ENCODE data around the gene AMN. TPM values are rescaled to one million over a fixed set of nuclear protein-coding genes. Genes with fewer than 3 reads are reported as not detected.

Gene AMN
- 0.18 and 0.35 TPM in 2 replicates for total RNA-seq (2014; rRNA removed; shearing (Covaris generic))
- 5.6 and 6.4 TPM in 2 replicates for total RNA-seq (2022)
- Bru-seq, nascent RNA: percentile 11 among the genes with signal in this experiment
- percentile 17 among the genes with signal in this experiment for BruChase-seq, experiment 1, labeled RNA remaining after a 6-hour chase
- BruChase-seq, experiment 2, labeled RNA remaining after a 2-hour chase: percentile 16 among the genes with signal in this experiment
- long read RNA-seq, partial matches to known transcripts: 2 of 6 reads
- long read RNA-seq, other reads (novel, unspliced or antisense): 4 of 6 reads

GRCh38 chr14:102922490-102923200, at the start of gene AMN:
AMN (plus strand) TSS chr14:102922663; CDS start chr14:102922689, 26 bp downstream.
- H3K4me2 ChIP-seq (ENCODE audit: low read length): no peak within 1 kb of the TSS
- H3K27ac ChIP-seq (ENCODE audit: low read depth, low read length, poor library complexity, severe bottlenecking): no peak within 1 kb of the TSS
- H3K4me1 ChIP-seq (ENCODE audit: insufficient read depth, low read length, poor library complexity, severe bottlenecking): peaks cover 2% of the 10 kb centered on the region
- TF ChIP-seq CTCF (conservative IDR thresholded peaks at IDR 0.05; ENCODE audit: low read length) (no peak), EZH2phosphoT487 (IDR thresholded peaks at IDR 0.05; ENCODE audit: borderline replicate concordance, low read depth, low read length) (no peak)
- no peak within 1 kb of the TSS for H2AFZ ChIP-seq (ENCODE audit: low read length)
- ChIA-PET CTCF (ENCODE audit: unreplicated experiment) (no interaction called here), POLR2A (no interaction called here)
- intact Hi-C loops (cut with micrococcal nuclease; ENCODE audit: unreplicated experiment): no loop called here
- no peaks in the 10 kb centered on the region for H3K9me2 ChIP-seq (ENCODE audit: insufficient read depth, low read length)
- H3K9me3 ChIP-seq (ENCODE audit: low read length): no peaks in the 10 kb centered on the region
- H4K20me1 ChIP-seq (ENCODE audit: insufficient read depth, low read length): no peaks in the 10 kb centered on the region
- no peaks in the 10 kb centered on the region for H3K79me2 ChIP-seq (ENCODE audit: insufficient read depth, low read depth, low read length)
- no peaks in the 10 kb centered on the region for H3K36me3 ChIP-seq (ENCODE audit: insufficient read depth, low read length)
- DNase-seq (ENCODE audit: low spot score): no peak
- H3K4me3 ChIP-seq (ENCODE audit: low read depth, low read length, poor library complexity, severe bottlenecking): no peak within 1 kb of the TSS
- BruUV-seq (replicated peaks): no TSS peak

DNA sequence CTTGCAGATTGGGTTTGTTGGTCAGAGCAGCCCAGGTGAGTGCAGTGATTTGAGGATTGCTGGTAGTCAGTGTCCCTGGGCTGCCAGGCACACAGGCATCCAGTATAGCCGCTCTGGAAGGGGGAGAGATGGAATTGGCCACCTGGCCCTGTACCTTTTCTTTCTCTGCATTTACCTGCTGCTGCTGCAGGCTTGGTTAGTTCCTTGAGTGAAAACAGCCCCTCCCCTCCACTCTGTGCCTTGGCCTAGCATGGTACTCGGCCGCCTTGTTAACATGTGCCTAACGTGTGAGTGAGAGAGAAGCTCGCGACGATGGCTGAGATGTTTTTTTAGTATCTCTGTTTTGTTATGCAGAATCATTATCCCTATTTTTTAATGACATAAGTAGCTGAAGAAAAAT, 49.3 kb upstream of the AMN start:
- H3K36me3 ChIP-seq (ENCODE audit: insufficient read depth, low read length): no peaks in the 10 kb centered on the region
- CTCF ChIA-PET (ENCODE audit: unreplicated experiment): no interaction called here

More for the DNA sequence above, 49.3 kb upstream of the AMN start:
- no TSS peak for BruUV-seq (replicated peaks)
- POLR2A ChIA-PET: no interaction called here
- TF ChIP-seq EZH2phosphoT487 (IDR thresholded peaks at IDR 0.05; ENCODE audit: borderline replicate concordance, low read depth, low read length) (no peak), CTCF (conservative IDR thresholded peaks at IDR 0.05; ENCODE audit: low read length) (no peak)
- H4K20me1 ChIP-seq (ENCODE audit: insufficient read depth, low read length): no peaks in the 10 kb centered on the region
- no peak overlapping the region for H2AFZ ChIP-seq (ENCODE audit: low read length)
- intact Hi-C loops (cut with micrococcal nuclease; ENCODE audit: unreplicated experiment): no loop called here
- no peaks in the 10 kb centered on the region for H3K79me2 ChIP-seq (ENCODE audit: insufficient read depth, low read depth, low read length)
- DNase-seq (ENCODE audit: low spot score): no peak
- H3K9me2 ChIP-seq (ENCODE audit: insufficient read depth, low read length): no peaks in the 10 kb centered on the region
- no peak overlapping the region for H3K4me2 ChIP-seq (ENCODE audit: low read length)
- H3K9me3 ChIP-seq (ENCODE audit: low read length): no peaks in the 10 kb centered on the region
- no peak overlapping the region for H3K27ac ChIP-seq (ENCODE audit: low read depth, low read length, poor library complexity, severe bottlenecking)
- no peaks in the 10 kb centered on the region for H3K4me1 ChIP-seq (ENCODE audit: insufficient read depth, low read length, poor library complexity, severe bottlenecking)
- H3K4me3 ChIP-seq (ENCODE audit: low read depth, low read length, poor library complexity, severe bottlenecking): no peak overlapping the region
